ENCODE data around the gene LONP2.

GRCh38 chr16:48206594-48207242 is 37.4 kb upstream of the LONP2 start:
- TF ChIP-seq CTCF (IDR thresholded peaks at IDR 0.05; ENCODE audit: low read depth, low read length): no peak
- no peak for TF ChIP-seq EZH2phosphoT487 (IDR thresholded peaks at IDR 0.05; ENCODE audit: low read depth)

All from OCI-LY3 (cell line).